Stimulated activated CD8-positive, alpha-beta memory T cell treated with anti-CD3 and anti-CD28 coated beads, Interleukin-2, amount 100 ng/mL, for 1 hour (primary cell): ENCODE measurements around the gene PLAC1.

Source experiments
- DNase-seq, 2 donors: peaks; one replicate each; pipeline ENCODE4 v3.0.0-alpha.2; 2020; ENCODE audit warnings: low read depth in 2 of 2

Gene PLAC1, protein sequence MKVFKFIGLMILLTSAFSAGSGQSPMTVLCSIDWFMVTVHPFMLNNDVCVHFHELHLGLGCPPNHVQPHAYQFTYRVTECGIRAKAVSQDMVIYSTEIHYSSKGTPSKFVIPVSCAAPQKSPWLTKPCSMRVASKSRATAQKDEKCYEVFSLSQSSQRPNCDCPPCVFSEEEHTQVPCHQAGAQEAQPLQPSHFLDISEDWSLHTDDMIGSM

DNA sequence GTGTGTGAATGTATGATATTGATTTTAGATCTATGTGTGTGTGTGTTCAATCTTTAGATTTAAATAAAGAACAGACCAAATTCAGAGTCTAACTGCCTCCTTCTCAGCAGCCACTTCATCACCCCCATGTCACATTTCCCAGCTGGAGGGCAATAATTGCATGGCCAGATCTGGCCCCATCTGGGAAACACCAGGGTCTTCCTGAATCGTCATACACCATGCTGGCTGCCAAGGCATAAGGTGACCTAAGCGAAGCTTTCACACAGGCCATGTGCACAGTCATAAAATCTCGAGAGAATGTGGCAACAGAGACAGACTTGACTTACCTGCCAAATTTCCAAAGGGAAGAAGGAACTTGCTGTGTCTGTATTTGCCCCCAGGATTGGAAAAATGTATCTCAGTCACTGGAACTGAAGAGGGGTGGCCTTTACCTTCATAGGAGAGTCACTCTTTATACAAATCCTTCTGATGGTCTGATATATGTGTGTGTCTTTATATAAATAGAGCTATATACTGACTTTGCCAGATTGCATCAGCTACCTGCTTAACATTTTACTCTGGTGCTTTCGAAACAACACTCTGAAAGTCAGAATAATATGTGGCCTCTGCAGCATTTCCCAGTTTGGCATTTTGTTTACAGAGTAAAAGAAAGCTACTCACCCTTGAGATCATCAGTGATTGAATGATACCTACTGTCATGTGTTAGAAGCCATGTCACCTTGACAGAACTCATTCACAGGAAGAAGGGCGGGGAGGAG, at the start of gene PLAC1:
Gene PLAC1, minus strand, starts transcription at position 470 of the 758 bp plus-strand sequence. CDS start 91,789 bp downstream, outside the sequence.
- DNase-seq, result no peak

DNA sequence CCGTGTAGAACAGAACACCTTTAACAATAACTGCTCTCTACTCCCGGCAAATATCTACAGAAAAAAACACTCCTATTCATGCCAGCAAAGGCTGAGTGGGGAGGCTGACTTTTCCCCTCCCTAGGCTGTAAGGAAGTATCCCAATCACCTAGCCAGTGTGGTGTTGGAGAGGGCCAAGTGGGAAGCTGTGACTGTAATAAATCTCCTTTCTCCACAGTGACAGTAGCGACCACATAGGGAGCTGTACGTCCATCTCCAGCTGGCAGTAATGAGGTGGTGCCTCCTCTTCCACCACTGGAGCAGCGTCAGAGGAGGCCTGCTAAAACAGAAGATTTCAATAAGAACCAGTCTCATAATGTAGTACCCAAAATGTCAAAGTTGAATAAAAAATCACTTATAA, 47.9 kb upstream of the PLAC1 start:
- no peak for DNase-seq

DNA sequence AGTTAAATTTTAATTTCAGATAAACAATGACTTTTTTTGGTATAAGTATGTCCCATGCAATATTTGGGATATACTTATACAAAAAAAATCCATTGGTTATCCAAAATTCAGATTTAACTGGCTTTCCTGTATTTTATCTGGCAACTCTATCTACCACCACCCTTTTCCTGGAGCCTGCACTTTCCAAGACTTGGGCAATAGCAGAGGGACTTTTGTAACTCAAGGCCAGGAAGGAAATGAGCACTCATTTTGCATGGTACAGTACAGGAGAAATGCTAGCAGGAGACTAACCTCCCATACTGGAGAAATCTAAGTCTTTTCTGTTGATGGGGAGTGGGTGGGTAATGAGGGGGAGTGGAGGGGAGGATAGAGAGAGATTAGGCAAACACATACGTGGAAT, 37.7 kb upstream of the PLAC1 start:
- DNase-seq, result no peak

DNA sequence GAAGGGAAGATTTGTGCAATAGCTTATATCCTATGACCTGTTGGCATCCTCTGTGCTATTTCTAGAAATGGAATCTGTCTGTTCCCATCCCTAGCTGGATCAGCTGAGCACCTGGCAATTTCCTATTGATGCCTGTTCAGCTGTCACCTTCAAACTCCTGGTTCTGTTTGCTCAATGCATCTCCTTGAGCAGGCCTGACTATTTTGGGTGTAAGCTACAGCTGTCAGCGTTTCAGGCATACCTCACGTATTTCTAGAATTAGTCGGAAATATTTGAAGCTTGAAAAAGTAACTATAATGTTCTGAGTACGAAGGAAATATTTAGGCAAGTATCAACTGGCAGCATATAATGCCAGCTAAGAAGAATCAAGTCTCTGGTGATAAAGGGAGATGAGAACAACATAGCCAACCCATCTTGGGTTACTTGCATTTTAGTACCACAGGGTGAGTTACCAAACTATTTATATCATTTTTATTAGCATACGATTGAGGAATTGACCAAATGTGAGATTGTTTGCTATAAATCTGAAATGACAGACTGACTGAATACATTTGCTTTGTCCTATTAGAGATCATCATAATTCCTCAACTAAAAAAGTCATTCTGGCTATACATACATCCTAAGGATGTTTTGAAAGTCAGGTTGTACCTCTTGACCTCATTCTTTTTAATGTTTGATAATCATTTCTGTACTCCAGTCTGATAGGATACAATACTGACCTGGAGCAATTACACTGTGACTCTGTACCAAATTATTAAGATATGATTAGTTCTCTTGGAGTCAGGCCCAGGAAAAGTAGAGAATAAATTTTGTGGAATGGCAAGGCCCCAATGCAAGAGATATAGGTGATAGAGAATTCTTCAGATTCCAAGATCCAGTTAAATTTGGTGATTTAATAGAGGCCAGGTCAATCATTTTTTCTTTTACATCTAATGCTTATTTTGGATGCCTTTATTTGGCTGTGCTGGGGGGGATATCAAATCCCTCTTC, 36.4 kb upstream of the PLAC1 start:
- no peak for DNase-seq

- no peak for DNase-seq
These were observed 35.4 kb upstream of the PLAC1 start for GRCh38 chrX:134693644-134694043.

GRCh38 chrX:134692990-134693389, 34.7 kb upstream of the PLAC1 start:
- no peak for DNase-seq

- DNase-seq, result no peak
These were observed 34.0 kb upstream of the PLAC1 start for GRCh38 chrX:134692233-134692632.

DNA sequence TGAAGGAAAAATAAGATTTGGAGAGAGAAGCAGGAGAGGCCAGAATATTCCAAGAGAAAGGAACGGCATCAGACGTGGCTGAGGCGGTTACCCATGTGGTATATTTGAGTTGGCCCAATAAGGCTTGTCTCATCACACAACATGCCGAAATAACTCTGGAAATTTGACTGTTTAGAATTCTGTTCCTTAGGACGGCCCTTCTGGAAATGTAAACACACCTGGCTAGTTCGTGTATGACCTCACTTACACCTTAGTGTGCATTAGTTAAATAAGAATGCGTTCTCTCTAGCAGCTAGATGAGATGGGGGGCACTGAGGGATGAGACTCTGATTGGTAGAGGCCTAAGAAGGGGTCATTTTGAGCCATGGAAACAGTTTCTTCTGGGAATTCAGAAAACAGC, 33.2 kb upstream of the PLAC1 start:
- DNase-seq, result no peak

DNA sequence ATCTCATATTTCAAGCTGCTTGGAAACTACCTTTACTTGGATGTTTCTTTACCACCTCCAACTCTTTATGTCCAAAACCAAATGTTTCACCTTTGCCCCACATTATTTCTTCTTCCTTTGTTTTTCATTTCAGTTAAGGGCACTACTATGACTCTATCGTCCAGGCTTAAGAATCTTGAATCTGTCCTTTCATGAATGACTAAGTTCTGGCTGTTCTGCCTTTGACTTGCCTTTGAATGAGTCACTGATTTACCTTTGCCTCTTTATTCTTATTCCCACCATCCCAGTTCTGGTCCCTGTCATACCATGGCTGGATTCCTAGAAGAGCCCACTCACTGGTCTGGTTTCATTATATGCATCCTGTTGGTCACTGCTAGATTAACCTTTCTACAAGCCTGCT, 30.6 kb upstream of the PLAC1 start:
- no peak for DNase-seq

DNA sequence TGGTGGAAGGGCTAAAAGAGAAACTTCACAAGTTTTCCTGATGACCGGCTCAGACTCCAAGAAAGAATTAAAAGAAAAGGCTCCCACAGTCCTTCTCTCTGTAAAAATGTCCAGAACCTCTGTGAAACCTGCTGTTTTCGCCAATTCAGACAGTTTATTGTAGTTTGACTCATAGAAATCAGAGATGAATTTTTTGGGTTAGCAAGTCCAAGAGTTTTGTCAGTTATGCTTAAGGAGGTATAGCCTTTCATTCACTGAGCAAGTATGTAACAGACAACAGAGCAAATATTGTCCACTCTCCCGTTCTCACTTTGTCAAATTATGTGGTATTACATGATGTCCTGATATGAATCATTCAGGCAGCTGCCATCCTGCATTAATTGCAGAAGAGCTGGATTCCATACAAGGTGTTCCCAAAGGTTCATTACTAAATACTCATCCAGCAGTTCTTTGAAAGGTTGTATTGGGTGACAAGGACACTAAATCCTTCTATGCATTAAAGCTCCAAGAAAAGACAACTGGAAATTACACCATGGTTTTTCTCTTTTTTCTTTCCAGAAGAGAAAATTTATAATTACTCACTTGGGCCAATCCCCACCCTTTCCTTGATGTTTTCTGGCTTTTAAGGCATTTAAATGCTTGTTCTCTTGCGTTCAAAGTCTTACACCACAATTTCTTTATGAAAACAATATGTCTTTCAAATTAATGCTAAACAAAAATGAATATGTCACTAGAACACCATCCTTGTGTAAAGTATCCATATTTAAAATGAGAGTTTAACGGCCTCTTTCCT, 30.0 kb upstream of the PLAC1 start:
- DNase-seq, result no peak

- no peak for DNase-seq
These were observed 27.4 kb upstream of the PLAC1 start for GRCh38 chrX:134685668-134686067.

- DNase-seq, result no peak
These were observed 26.7 kb upstream of the PLAC1 start for GRCh38 chrX:134684956-134685355.

- no peak for DNase-seq
These were observed 25.2 kb upstream of the PLAC1 start for GRCh38 chrX:134683351-134684005.

- DNase-seq, result no peak
These were observed 23.8 kb upstream of the PLAC1 start for GRCh38 chrX:134682081-134682480.

GRCh38 chrX:134679644-134680043, 21.4 kb upstream of the PLAC1 start:
- DNase-seq, result no peak

GRCh38 chrX:134679221-134679620, 20.9 kb upstream of the PLAC1 start:
- DNase-seq, result no peak

DNA sequence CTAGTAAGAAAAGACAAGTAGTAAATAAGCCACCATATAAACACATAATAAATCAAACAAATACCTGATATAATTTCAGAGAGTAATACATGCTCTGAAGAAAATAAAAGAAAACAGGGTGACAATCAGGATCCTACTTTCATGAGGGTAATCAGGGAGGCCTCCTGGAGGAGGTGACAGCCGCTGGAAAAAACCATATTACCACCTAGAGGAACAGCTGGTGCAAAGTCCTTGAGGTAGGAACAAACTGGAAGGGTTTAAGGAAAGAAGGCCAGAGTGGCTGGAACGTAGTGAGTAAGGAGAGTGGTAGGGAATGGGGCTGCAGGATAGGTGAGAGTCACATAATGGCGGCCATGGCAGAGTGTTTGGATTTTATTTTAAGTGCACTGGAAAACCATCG, 19.1 kb upstream of the PLAC1 start:
- no peak for DNase-seq

- DNase-seq, result no peak
These were observed 18.2 kb upstream of the PLAC1 start for GRCh38 chrX:134676436-134676835.

- DNase-seq, result no peak
These were observed 14.9 kb upstream of the PLAC1 start for GRCh38 chrX:134673123-134673522.

DNA sequence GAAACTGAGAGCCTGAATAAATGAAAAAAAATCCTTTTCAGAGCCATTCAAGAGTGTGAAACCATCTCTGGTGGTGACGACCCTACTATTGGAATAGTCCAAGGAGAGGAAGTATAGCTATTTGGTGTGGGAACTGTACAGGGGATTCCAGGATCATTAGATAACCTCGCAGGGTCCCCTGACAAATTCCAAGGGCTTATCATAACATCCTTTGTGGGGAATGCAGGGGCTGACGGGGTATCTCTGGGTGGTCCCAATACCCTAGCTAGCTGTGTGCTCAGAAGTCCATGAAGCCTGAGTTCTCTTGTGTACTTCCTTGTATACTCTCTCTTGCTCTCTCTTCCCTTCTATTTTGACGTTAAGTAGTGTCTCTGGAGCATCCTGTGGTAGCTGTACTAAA, 13.8 kb upstream of the PLAC1 start:
- DNase-seq, result no peak

DNA sequence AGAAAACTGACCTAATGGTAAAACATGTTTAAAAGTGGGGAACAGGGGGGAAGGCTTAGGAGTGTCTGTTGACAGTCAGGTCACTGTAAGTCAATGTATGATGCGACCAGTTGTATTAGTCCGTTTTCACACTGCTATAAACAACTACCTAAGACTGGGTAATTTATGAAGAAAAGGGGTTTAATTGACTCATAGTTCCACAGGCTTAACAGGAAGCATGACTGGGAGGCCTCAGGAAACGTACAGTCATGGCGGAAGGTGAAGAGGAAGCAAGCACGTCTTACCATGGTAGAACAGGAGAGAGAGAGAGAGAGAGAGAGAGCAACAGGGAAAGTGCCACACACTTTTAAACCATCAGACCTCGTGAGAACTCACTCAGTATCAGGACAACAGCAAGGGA, 13.0 kb upstream of the PLAC1 start:
- DNase-seq, result no peak
